ENCODE measurements around the gene HLA-DPB1. TPM values are rescaled to one million over a fixed set of nuclear protein-coding genes. Genes with fewer than 3 reads are reported as not detected.

HLA-DPB1 gene
- polyA plus RNA-seq (2.3 TPM in 1 of 2 replicates, not detected in the other), polyA minus RNA-seq (3.7 and 3.9 TPM in 2 replicates)

- no peak within 1 kb of the TSS for H3K4me3 ChIP-seq (ENCODE audit: low read length)
- H3K9me2 ChIP-seq (ENCODE audit: insufficient read depth, low read length): no peaks in the 10 kb centered on the region
- H3K36me3 ChIP-seq (ENCODE audit: insufficient read depth, low read length): no peaks in the 10 kb centered on the region
- no peaks in the 10 kb centered on the region for H4K20me1 ChIP-seq (ENCODE audit: insufficient read depth)
- H3K9ac ChIP-seq (ENCODE audit: low read length): no peak within 1 kb of the TSS
- H3K79me2 ChIP-seq (replicated peaks; ENCODE audit: insufficient read depth, low read length): no peaks in the 10 kb centered on the region
- H3F3A ChIP-seq (ENCODE audit: insufficient read depth, low read length, poor library complexity, severe bottlenecking): no peaks in the 10 kb centered on the region
- no peak within 1 kb of the TSS for H3K4me2 ChIP-seq (ENCODE audit: low read length)
- no peaks in the 10 kb centered on the region for H3K27me3 ChIP-seq (ENCODE audit: insufficient read depth, low read depth, low read length)
- H3K27ac ChIP-seq (ENCODE audit: low read length): no peak within 1 kb of the TSS
- H2AFZ ChIP-seq (ENCODE audit: low read depth, low read length): no peak within 1 kb of the TSS
- H3K9me3 ChIP-seq (ENCODE audit: low read length): no peaks in the 10 kb centered on the region
- no peak for TF ChIP-seq RAD21 (conservative IDR thresholded peaks at IDR 0.05)
- no peak for TF ChIP-seq REST (IDR thresholded peaks at IDR 0.05; ENCODE audit: borderline replicate concordance)
- no peak for TF ChIP-seq EZH2 (IDR thresholded peaks at IDR 0.05; ENCODE audit: borderline replicate concordance, insufficient read depth, low read length, poor library complexity, severe bottlenecking)
Measured at GRCh38 chr6:33075568-33076405, at the start of gene HLA-DPB1. HLA-DPB1 (plus strand) TSS chr6:33075990; CDS start chr6:33076042, 52 bp downstream.

GRCh38 chr6:33028220-33028849 is 47.5 kb upstream of the HLA-DPB1 start:
- Histone ChIP-seq H3K27ac (ENCODE audit: low read length) (no peak overlapping the region), H2AFZ (ENCODE audit: low read depth, low read length) (no peak overlapping the region), H3F3A (ENCODE audit: insufficient read depth, low read length, poor library complexity, severe bottlenecking) (no peaks in the 10 kb centered on the region), H3K9ac (ENCODE audit: low read length) (no peak overlapping the region), H3K79me2 (replicated peaks; ENCODE audit: insufficient read depth, low read length) (no peaks in the 10 kb centered on the region), H3K27me3 (ENCODE audit: insufficient read depth, low read depth, low read length) (no peaks in the 10 kb centered on the region), H3K9me2 (ENCODE audit: insufficient read depth, low read length) (no peaks in the 10 kb centered on the region), H3K9me3 (ENCODE audit: low read length) (no peaks in the 10 kb centered on the region), H3K36me3 (ENCODE audit: insufficient read depth, low read length) (no peaks in the 10 kb centered on the region), H3K4me3 (ENCODE audit: low read length) (no peak overlapping the region), H4K20me1 (ENCODE audit: insufficient read depth) (no peaks in the 10 kb centered on the region), H3K4me2 (ENCODE audit: low read length) (no peak overlapping the region)
- TF ChIP-seq MXI1 (conservative IDR thresholded peaks at IDR 0.05; ENCODE audit: poor library complexity, severe bottlenecking) (no peak), CTCF (IDR thresholded peaks at IDR 0.05; ENCODE audit: poor library complexity, severe bottlenecking) (no peak), RAD21 (conservative IDR thresholded peaks at IDR 0.05) (no peak), TAF1 (IDR thresholded peaks at IDR 0.05; ENCODE audit: low read depth) (no peak), EP300 (conservative IDR thresholded peaks at IDR 0.05; ENCODE audit: poor library complexity, severe bottlenecking) (no peak), EZH2 (IDR thresholded peaks at IDR 0.05; ENCODE audit: borderline replicate concordance, insufficient read depth, low read length, poor library complexity, severe bottlenecking) (no peak), POLR2AphosphoS5 (IDR thresholded peaks at IDR 0.05) (no peak)

Measured in neural cell (in vitro differentiated cells).